K562 (cell line): ENCODE results near the gene NPTXR. TPM values are rescaled to one million over a fixed set of nuclear protein-coding genes. Genes with fewer than 3 reads are reported as not detected.
A peak's percentile ranks its signal among the peaks of the same experiment; 100 is the strongest.

ENCODE experiments used
- ATAC-seq: fragments of 200-7000 bp; cut with Tn5 transposase; 3 replicates; pipeline ENCODE4 v1.9.1; 2020; ENCODE audit warnings: moderate library complexity
- BruUV-seq: library from RNA; stranded (reverse); fragments of 400-500 nt; replicated peaks from 2 replicates; lab custom pipeline; 2021; lab: Mats Ljungman, UMichigan
- CTCF ChIA-PET: fragments of 300-600 bp; formaldehyde crosslinking; extraction: SDS; loops from one replicate; lab custom pipeline; 2021; ENCODE audit warnings: low intra/inter-chr PET ratio; lab: Yijun Ruan, JAX
- POLR2A ChIA-PET: fragments of 300-600, 350-650 bp; sonication (Branson Sonifier 250); formaldehyde crosslinking; extraction: SDS; loops from one replicate; lab custom pipeline; 2021; ENCODE audit warnings: antibody characterized with exemption, inconsistent platforms; lab: Yijun Ruan, JAX
- DNase-seq, 4 experiments: peaks; one replicate each; pipeline versions ENCODE4 v3.0.0 to v3.0.0-alpha.2; 2011 to 2018; ENCODE audit warnings: low spot score in 3 of 4, mixed read lengths in 3 of 4; ENCODE audit errors: extremely low read depth in 1 of 4
- FAIRE-seq: peaks from 2 replicates; lab custom pipeline; 2011; peaks lifted over from hg19 to GRCh38; lab: Jason Lieb, UNC
- H2AFZ ChIP-seq: 2 replicates; pipeline ENCODE4 v1.6.0; 2011; ENCODE audit warnings: low read depth, low read length, control low read depth, inconsistent platforms
- H3K27ac ChIP-seq: fragments of 200-600 bp; 3 replicates; pipeline ENCODE4 v1.8.0; 2011; ENCODE audit warnings: low read depth, mild to moderate bottlenecking, control low read depth, inconsistent platforms, low read length, moderate library complexity, mixed read lengths; ENCODE audit errors: extremely low read depth
- H3K27me3 ChIP-seq, 2 experiments: fragments of 300-600 bp in 1 of 2; 2 replicates in 1 of 2; 3 replicates in 1 of 2; pipeline versions ENCODE4 v1.6.0 to v1.8.0; 2011; ENCODE audit warnings: inconsistent platforms in 2 of 2, low read length in 2 of 2, mild to moderate bottlenecking in 1 of 2, mixed read lengths in 1 of 2, moderate library complexity in 1 of 2; ENCODE audit not compliant: control insufficient read depth in 2 of 2, insufficient read depth in 2 of 2
- H3K36me3 ChIP-seq: fragments of 300-600 bp; 3 replicates; pipeline ENCODE4 v1.8.0; 2011; ENCODE audit warnings: mild to moderate bottlenecking, low read length, inconsistent platforms; ENCODE audit not compliant: control insufficient read depth, insufficient read depth
- H3K4me1 ChIP-seq, 2 experiments: fragments of 200-600 bp in 1 of 2; replicated peaks in 1 of 2; 2 replicates in 1 of 2; 3 replicates in 1 of 2; pipeline versions ENCODE4 v1.5.1 to v1.8.0; 2011; ENCODE audit warnings: inconsistent platforms in 2 of 2, low read length in 2 of 2, mild to moderate bottlenecking in 1 of 2, mixed read lengths in 1 of 2, moderate library complexity in 1 of 2; ENCODE audit not compliant: control insufficient read depth in 2 of 2, insufficient read depth in 2 of 2
- H3K4me2 ChIP-seq: 2 replicates; pipeline ENCODE4 v1.6.1; 2011; ENCODE audit warnings: low read length, control low read depth, inconsistent platforms, mixed read lengths; ENCODE audit not compliant: insufficient read depth
- H3K4me3 ChIP-seq: fragments of 200-600 bp; sonication (generic), shearing (Covaris generic); 2 replicates; pipeline ENCODE4 v1.5.1; 2016; ENCODE audit warnings: control low read depth, inconsistent platforms
- H3K79me2 ChIP-seq: fragments of 200-600 bp; 3 replicates; pipeline ENCODE4 v1.8.0; 2011; ENCODE audit warnings: low read length, inconsistent platforms; ENCODE audit not compliant: control insufficient read depth, insufficient read depth
- H3K9ac ChIP-seq, 2 experiments: 2 replicates each; pipeline versions ENCODE4 v1.6.0 to v1.6.1; 2011; ENCODE audit warnings: low read depth in 2 of 2, low read length in 2 of 2, control low read depth in 1 of 2, inconsistent platforms in 1 of 2, mild to moderate bottlenecking in 1 of 2, mixed read lengths in 1 of 2; ENCODE audit not compliant: insufficient read depth in 1 of 2
- H3K9me1 ChIP-seq: one replicate; pipeline ENCODE4 v1.6.0; 2011; ENCODE audit warnings: inconsistent platforms, mild to moderate bottlenecking, low read length, moderate library complexity; ENCODE audit not compliant: control insufficient read depth, insufficient read depth
- H3K9me3 ChIP-seq: replicated peaks from 2 replicates; pipeline ENCODE4 v1.5.1; 2011; ENCODE audit warnings: low read depth, low read length, inconsistent platforms; ENCODE audit not compliant: control insufficient read depth, insufficient read depth
- H4K20me1 ChIP-seq: replicated peaks from 2 replicates; pipeline ENCODE4 v1.6.1; 2011; ENCODE audit warnings: low read length, inconsistent platforms, mixed read lengths; ENCODE audit not compliant: control insufficient read depth, insufficient read depth
- ADNP ChIP-seq: fragments of 200-800 bp; sonication (Bioruptor generic); IDR thresholded peaks from 2 replicates; pipeline ENCODE4 v1.6.1; 2016; ENCODE audit warnings: missing genetic modification characterization, missing compliant biosample characterization
- BCOR ChIP-seq: fragments of 450-650 bp; IDR thresholded peaks from 2 replicates; pipeline ENCODE4 v1.6.1; 2016
- EP400 ChIP-seq: fragments of 450-650 bp; IDR thresholded peaks from 2 replicates; pipeline ENCODE4 v1.6.1; 2017; ENCODE audit warnings: antibody characterized with exemption, mild to moderate bottlenecking, moderate library complexity
- GATA2 ChIP-seq: sonication (generic); formaldehyde crosslinking; IDR thresholded peaks from 2 replicates; pipeline ENCODE4 v1.4.0; 2020; ENCODE audit warnings: mild to moderate bottlenecking, missing genetic modification reagents
- GTF3C2 ChIP-seq: IDR thresholded peaks from 3 replicates; pipeline ENCODE4 v1.6.1; 2011; ENCODE audit warnings: borderline replicate concordance, mild to moderate bottlenecking, moderate library complexity; ENCODE audit not compliant: insufficient read length; ENCODE audit errors: extremely low read depth
- HDAC2 ChIP-seq: fragments of 450-650 bp; IDR thresholded peaks from 2 replicates; pipeline ENCODE4 v1.6.1; 2016; ENCODE audit warnings: mild to moderate bottlenecking
- KDM1A ChIP-seq, 2 experiments: fragments of 450-650 bp; IDR thresholded peaks; 2 replicates each; pipeline ENCODE4 v1.6.1; 2016; ENCODE audit warnings: mild to moderate bottlenecking in 2 of 2
- MXD1 ChIP-seq: fragments of 250-450 bp; sonication (Bioruptor Pico); IDR thresholded peaks from 2 replicates; pipeline ENCODE4 v1.8.0; 2021; ENCODE audit warnings: borderline replicate concordance, mild to moderate bottlenecking, moderate library complexity; ENCODE audit not compliant: poor library complexity, severe bottlenecking
- NFE2 ChIP-seq: IDR thresholded peaks from 2 replicates; pipeline ENCODE4 v1.6.1; 2014; ENCODE audit warnings: antibody characterized with exemption, low read depth
- POLR2H ChIP-seq: IDR thresholded peaks from 2 replicates; pipeline ENCODE4 v1.6.1; 2016; ENCODE audit warnings: missing genetic modification characterization, low read depth, mild to moderate bottlenecking, control low read depth, missing compliant biosample characterization, moderate library complexity
- PTBP1 ChIP-seq: fragments of 200-400 bp; formaldehyde crosslinking; IDR thresholded peaks from 2 replicates; pipeline ENCODE4 v1.6.1; 2017; ENCODE audit warnings: low read depth, low read length
- RBM25 ChIP-seq: fragments of 200-400 bp; formaldehyde crosslinking; IDR thresholded peaks from 2 replicates; pipeline ENCODE4 v1.6.1; 2018; ENCODE audit warnings: low read length, low read depth, moderate library complexity; ENCODE audit not compliant: severe bottlenecking
- RCOR1 ChIP-seq, 2 experiments: IDR thresholded peaks; 2 replicates each; pipeline ENCODE4 v1.6.1; 2012; ENCODE audit warnings: low read depth in 2 of 2, low read length in 2 of 2, borderline replicate concordance in 1 of 2, improper control_type of control experiment in 1 of 2
- SAFB ChIP-seq: fragments of 200-400 bp; formaldehyde crosslinking; IDR thresholded peaks from 2 replicates; pipeline ENCODE4 v1.6.1; 2017; ENCODE audit warnings: low read depth, low read length, borderline replicate concordance
- SMARCA5 ChIP-seq: fragments of 450-650 bp; IDR thresholded peaks from 2 replicates; pipeline ENCODE4 v1.6.1; 2016
- ZFP36 ChIP-seq: fragments of 150-350 bp; IDR thresholded peaks from 2 replicates; pipeline ENCODE4 v1.6.1; 2018; ENCODE audit warnings: low read length, low read depth; ENCODE audit not compliant: partially characterized antibody
- WGBS: fragments of 100-300 bp; shearing (Covaris generic); methylation state at CpG from one replicate; pipeline ENCODE4 v1.1.6; 2016; ENCODE audit warnings: low coverage, mixed read lengths; ENCODE audit not compliant: insufficient coverage; ENCODE audit errors: missing lambda C conversion rate; 5-methylcytosine and 5-hydroxymethylcytosine counted together
- in situ Hi-C: fragments of 300-500 bp; cut with MboI; formaldehyde crosslinking; loops from 4 replicates; pipeline ENCODE4 v1.15.0; 2018; ENCODE audit warnings: inconsistent platforms, mixed read lengths
- intact Hi-C: fragments of 100-400 bp; cut with micrococcal nuclease; formaldehyde crosslinking; loops from 2 replicates; pipeline ENCODE4 v1.14.2; 2022
- polyA plus RNA-seq, 8 experiments: library from polyadenylated mRNA; depleted of rRNA in 4 of 8; stranded (reverse) in 5 of 8; unstranded in 3 of 8; fragments of >200 nt; fragmentation: Nextera tagmentation in 2 of 8; fragmentation: Illumina TruSeq in 1 of 8; extraction: Ambion mirVana in 2 of 8; extraction: Trizol in 1 of 8; gene quantifications; 2 replicates each; pipeline versions ENCODE4 v1.2.1 to v1.2.3, GENCODE V29; 2011 to 2014; ENCODE audit warnings: inconsistent platforms in 1 of 8, missing spikeins in 1 of 8
- total RNA-seq, 7 experiments: library from RNA; depleted of rRNA in 6 of 7; stranded (reverse); fragments of >200 nt in 6 of 7; fragmentation: Illumina TruSeq in 2 of 7; extraction: Trizol in 2 of 7; gene quantifications; 2 replicates each; pipeline versions ENCODE4 v1.2.1 to v1.2.3, GENCODE V29; 2011 to 2021; ENCODE audit warnings: low replicate concordance in 1 of 7

Gene NPTXR
- total and polyA plus RNA-seq, 9 of the 15 experiments (the other 6 are each of a cell fraction or from before 2014, with no cell fraction given), result 0.01 to 3.1 (median 1.1) TPM

GRCh38 chr22:38852522-38852921 lies 8.7 kb upstream of the NPTXR start:
- POLR2A ChIA-PET, result interaction anchor here (1.9 kb wide), 1 partner anchor 11 kb away, joined by 4 read pairs; no protein-coding TSS in a partner anchor
- no peaks in the 10 kb centered on the region for H3K27me3 ChIP-seq
- no peaks in the 10 kb centered on the region for H4K20me1 ChIP-seq
- peaks cover 3% of the 10 kb centered on the region for H3K9me1 ChIP-seq
- FAIRE-seq (no peak), ATAC-seq (no peak), DNase-seq (no peak)
- H3K36me3 ChIP-seq, result no peaks in the 10 kb centered on the region
- no peaks in the 10 kb centered on the region for H3K79me2 ChIP-seq
- peak overlapping the region in 1 of 2 experiments; percentile 45; a peak in 1 of 4 replicates for H3K9ac ChIP-seq
- no peaks in the 10 kb centered on the region for H3K9me3 ChIP-seq
- in situ Hi-C loops (loop anchor here (5.0 kb wide), 1 partner anchor 85 kb away; no protein-coding TSS in a partner anchor), intact Hi-C loops (no loop called here)
- no TSS peak for BruUV-seq
- CTCF ChIA-PET, result no interaction called here
- WGBS, result 55% methylated on average over 1 of the region's 1 CpG
- H2AFZ ChIP-seq, result no peak overlapping the region
- peaks cover 5 to 20% of the 10 kb centered on the region in 2 experiments; a peak in 4 of 5 replicates for H3K4me1 ChIP-seq
- no peak overlapping the region for H3K4me3 ChIP-seq
- H3K4me2 ChIP-seq, result no peak overlapping the region
- TF ChIP-seq ADNP (tag), result peak; percentile 66; the same call in 1 of the 2 replicates
- TF ChIP-seq BCOR, result peak; percentile 97
- peak; percentile 80 to 86 for TF ChIP-seq KDM1A (IDR thresholded peaks at IDR 0.05)
- TF ChIP-seq HDAC2, result peak; percentile 67; the same call in 1 of the 2 replicates
- TF ChIP-seq SMARCA5, result 0 out of 2 replicates have a peak, but pooled peaks have one; percentile 36
- no peak for TF ChIP-seq POLR2H (tag)
- TF ChIP-seq PTBP1, result 0 out of 2 replicates have a peak, but pooled peaks have one; percentile 23
- TF ChIP-seq ZFP36, result peak; percentile 82
- no peak for TF ChIP-seq EP400
- TF ChIP-seq GTF3C2, result no peak
- no peak for TF ChIP-seq NFE2
- no peak for TF ChIP-seq SAFB
- TF ChIP-seq MXD1, result no peak
- peak; percentile 97 for TF ChIP-seq RBM25
- TF ChIP-seq GATA2 (CRISPR knock-in tag), result no peak
- TF ChIP-seq RCOR1 (IDR thresholded peaks at IDR 0.05; ENCODE audit: borderline replicate concordance in 1 of 2, low read depth in 2 of 2, low read length in 2 of 2), result 0 out of 4 replicates have a peak, but pooled peaks of 1 of the 2 experiments have one; percentile 52
- H3K27ac ChIP-seq, result no peak overlapping the region
